Pancreas (tissue), 10 donors: ENCODE results near the gene SURF1. TPM values are rescaled to one million over a fixed set of nuclear protein-coding genes. Genes with fewer than 3 reads are reported as not detected.
A peak's percentile ranks its signal among the peaks of the same experiment; 100 is the strongest.

Experiments used
- ATAC-seq, 4 donors: fragments of 200-7000 bp; cut with Tn5 transposase; one replicate each; pipeline versions ENCODE4 v1.8.0 to v1.9.1; 2020; ENCODE audit warnings: mild to moderate bottlenecking in 4 of 4, moderate library complexity in 4 of 4
- DNase-seq, 6 donors: peaks; one replicate each; pipeline ENCODE4 v3.0.0-alpha.2; 2020
- FAIRE-seq: peaks from 2 replicates; lab custom pipeline; 2012; peaks lifted over from hg19 to GRCh38; lab: Jason Lieb, UNC
- H3K27ac ChIP-seq, 4 donors: fragments of 200-600 bp; sonication (generic); 1 replicate in 3 of 4; 2 replicates in 1 of 4; pipeline versions ENCODE4 v1.5.0 to v1.8.0; 2020
- H3K27me3 ChIP-seq, 4 donors: fragments of 200-600 bp; one replicate each; pipeline ENCODE4 v1.8.0; 2021
- H3K36me3 ChIP-seq, 3 donors: fragments of 200-600 bp; sonication (generic) in 1 of 3; one replicate each; pipeline versions ENCODE4 v1.5.0 to v1.8.0; 2020 to 2021
- H3K4me1 ChIP-seq, 3 donors: fragments of 200-600 bp; one replicate each; pipeline ENCODE4 v1.8.0; 2021
- H3K4me3 ChIP-seq, 4 donors: fragments of 200-600 bp; sonication (generic) in 2 of 4; one replicate each; pipeline versions ENCODE4 v1.5.0 to v1.8.0; 2020 to 2021
- H3K9me3 ChIP-seq, 4 donors: fragments of 200-600 bp; one replicate each; pipeline ENCODE4 v1.8.0; 2021
- WGBS, 2 donors: extraction: QIAGEN DNeasy Blood & Tissue Kit; methylation state at CpG; one replicate each; pipeline ENCODE4 v1.1.7; 2013; 5-methylcytosine and 5-hydroxymethylcytosine counted together
- intact Hi-C, 3 donors: fragments of 100-400 bp; cut with DNase I; formaldehyde crosslinking; loops; one replicate each; pipeline versions ENCODE4 v1.11.1 to v1.14.2; 2022
- polyA plus RNA-seq, 2 donors: library from polyadenylated mRNA; stranded (reverse); fragments of 200-250 nt; gene quantifications; one replicate each; pipeline ENCODE4 v1.2.3, GENCODE V29; 2013
- total RNA-seq, 6 donors: library from RNA; stranded (reverse); fragmentation: NEBNext Ultra II Directional in 4 of 6; extraction: Animal tissue kit (Norgen Biotek cat#: 25700) in 4 of 6; gene quantifications; one replicate each; pipeline versions ENCODE4 v1.2.1 to v1.2.4, GENCODE V29; 2021 to 2023
- TF ChIP-seq, protein P1 (sequence below), 4 donors: fragments of 200-600 bp; sonication (generic) in 3 of 4; IDR thresholded peaks; one replicate each; pipeline versions ENCODE4 v1.5.0 to v1.8.0; 2021; ENCODE audit warnings: antibody characterized with exemption in 4 of 4
- donor health status: healthy with polysubstance abuse.
- donor health status: DM: no; HTN: no; CAD: no; lungs with moderate emphysema.
- donor health status: DM: no; HTN: no; CAD: no.
- donor health status: control.
- donor health status: control.
- donor health status: Bipolar disorder and iron deficiency.
- donor health status: DM: yes; HTN: yes; CAD: no.
- donor health status: DM: no; HTN: no; CAD: no.
- donor health status: DM: no; HTN: no; CAD: no.
- donor health status: DM: yes; HTN: yes; CAD: no.

Gene SURF1
- total and polyA plus RNA-seq, 8 donors: 33.6 to 73.9 (median 39.8) TPM

DNA sequence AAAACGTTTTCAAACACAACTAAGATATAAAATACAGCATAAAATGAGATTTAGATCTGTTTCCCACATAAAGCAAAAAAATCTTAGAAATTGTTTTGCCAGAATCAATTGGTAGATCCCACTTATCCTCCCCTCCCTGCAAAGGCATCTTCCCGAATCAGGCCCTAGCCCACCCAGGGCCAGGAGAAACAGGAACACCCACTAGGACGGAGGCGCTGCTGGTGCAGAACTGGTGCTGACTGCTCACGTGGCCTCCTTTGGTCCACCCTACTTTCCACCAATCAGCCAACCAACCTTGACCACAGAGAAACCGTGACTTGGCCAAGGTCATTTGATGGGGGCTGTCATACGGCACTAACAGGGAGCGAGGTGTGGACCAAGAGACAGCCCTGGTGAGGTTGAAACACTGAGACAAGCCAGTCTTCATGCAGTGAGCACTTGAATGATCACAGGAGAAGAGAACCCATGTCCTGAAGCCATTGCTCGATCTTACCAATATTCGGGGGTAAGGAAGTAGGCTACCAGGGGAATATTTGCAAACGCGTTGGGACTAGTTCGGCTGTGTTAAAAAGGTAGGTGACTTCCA, 5.3 kb upstream of the SURF1 start:
- peak in 1 of 6 donors; percentile 20 for DNase-seq
- H3K27me3 ChIP-seq: no peaks in the 10 kb centered on the region
- no peak overlapping the region for H3K27ac ChIP-seq
- H3K36me3 ChIP-seq: peaks cover 3 to 47% (median 35%) of the 10 kb centered on the region in 3 donors
- H3K4me3 ChIP-seq: no peak overlapping the region
- no peak for ATAC-seq
- FAIRE-seq: no peak
- TF ChIP-seq, protein P1, sequence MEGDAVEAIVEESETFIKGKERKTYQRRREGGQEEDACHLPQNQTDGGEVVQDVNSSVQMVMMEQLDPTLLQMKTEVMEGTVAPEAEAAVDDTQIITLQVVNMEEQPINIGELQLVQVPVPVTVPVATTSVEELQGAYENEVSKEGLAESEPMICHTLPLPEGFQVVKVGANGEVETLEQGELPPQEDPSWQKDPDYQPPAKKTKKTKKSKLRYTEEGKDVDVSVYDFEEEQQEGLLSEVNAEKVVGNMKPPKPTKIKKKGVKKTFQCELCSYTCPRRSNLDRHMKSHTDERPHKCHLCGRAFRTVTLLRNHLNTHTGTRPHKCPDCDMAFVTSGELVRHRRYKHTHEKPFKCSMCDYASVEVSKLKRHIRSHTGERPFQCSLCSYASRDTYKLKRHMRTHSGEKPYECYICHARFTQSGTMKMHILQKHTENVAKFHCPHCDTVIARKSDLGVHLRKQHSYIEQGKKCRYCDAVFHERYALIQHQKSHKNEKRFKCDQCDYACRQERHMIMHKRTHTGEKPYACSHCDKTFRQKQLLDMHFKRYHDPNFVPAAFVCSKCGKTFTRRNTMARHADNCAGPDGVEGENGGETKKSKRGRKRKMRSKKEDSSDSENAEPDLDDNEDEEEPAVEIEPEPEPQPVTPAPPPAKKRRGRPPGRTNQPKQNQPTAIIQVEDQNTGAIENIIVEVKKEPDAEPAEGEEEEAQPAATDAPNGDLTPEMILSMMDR (IDR thresholded peaks at IDR 0.05): no peak
- intact Hi-C loops: no loop called here
- 58 to 62% methylated on average over 13 of the region's 13 CpGs for WGBS, 2 donors
- peaks cover 0 to 13% (median 9%) of the 10 kb centered on the region in 3 donors for H3K4me1 ChIP-seq
- no peaks in the 10 kb centered on the region for H3K9me3 ChIP-seq

DNA sequence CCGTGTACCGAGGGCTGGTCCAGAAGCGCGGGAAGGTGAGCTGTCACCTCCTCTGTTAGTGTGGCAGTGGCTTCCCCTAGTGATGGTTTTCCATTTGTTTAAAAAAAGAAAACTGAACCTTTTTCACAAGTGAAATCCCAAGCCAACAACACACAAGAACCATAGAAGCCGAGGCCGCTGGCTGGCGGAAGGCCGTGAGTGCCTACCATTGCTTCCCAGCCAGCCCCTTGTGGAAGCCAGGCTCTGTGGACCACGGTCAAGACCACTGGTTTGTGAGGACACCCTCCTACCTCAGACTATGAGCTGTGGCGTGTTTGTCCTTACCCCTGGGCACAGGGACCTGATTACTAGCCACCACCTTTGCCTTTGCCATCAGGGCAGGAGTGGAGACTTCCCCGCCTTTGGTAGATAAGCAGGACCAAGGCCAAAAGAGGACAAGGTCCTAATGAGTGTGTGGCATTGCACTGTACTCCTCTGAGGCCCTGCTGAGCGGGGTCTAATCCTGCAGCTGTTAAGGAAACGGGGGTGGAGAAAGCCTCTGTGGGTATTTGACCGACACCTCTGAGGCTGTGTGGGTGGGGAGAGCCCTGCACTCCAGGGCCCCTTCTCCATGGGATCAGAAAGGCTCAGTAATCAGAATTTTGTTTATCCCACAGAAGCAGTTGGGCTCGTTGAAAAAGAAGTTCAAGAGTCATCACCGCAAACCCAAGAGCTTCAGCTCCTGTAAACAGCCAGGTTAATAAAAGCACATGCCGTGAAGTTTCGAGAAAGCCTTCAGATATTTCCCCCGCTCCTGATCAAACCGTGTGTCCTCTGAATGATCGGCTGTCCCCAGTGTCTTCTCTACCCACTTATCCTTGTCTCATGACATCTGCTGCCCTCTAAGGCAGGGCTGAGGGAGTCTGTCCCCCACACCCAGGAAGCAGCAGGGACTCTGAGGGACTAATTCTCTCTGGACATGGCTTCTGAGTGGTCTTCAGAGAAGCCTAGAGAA, 4.4 kb upstream of the SURF1 start:
- no peak overlapping the region for H3K4me3 ChIP-seq
- no peaks in the 10 kb centered on the region for H3K9me3 ChIP-seq
- peaks cover under 1 to 13% (median 10%) of the 10 kb centered on the region in 3 donors for H3K4me1 ChIP-seq
- H3K27ac ChIP-seq: no peak overlapping the region
- intact Hi-C loops: no loop called here
- H3K27me3 ChIP-seq: no peaks in the 10 kb centered on the region
- peaks cover 3 to 38% (median 26%) of the 10 kb centered on the region in 3 donors for H3K36me3 ChIP-seq
- TF ChIP-seq, protein P1 (IDR thresholded peaks at IDR 0.05): no peak
- peak in 1 of 6 donors; percentile 45 for DNase-seq
- ATAC-seq: no peak
- 74% methylated on average over 21 of the region's 21 CpGs for WGBS, 2 donors
- no peak for FAIRE-seq

DNA sequence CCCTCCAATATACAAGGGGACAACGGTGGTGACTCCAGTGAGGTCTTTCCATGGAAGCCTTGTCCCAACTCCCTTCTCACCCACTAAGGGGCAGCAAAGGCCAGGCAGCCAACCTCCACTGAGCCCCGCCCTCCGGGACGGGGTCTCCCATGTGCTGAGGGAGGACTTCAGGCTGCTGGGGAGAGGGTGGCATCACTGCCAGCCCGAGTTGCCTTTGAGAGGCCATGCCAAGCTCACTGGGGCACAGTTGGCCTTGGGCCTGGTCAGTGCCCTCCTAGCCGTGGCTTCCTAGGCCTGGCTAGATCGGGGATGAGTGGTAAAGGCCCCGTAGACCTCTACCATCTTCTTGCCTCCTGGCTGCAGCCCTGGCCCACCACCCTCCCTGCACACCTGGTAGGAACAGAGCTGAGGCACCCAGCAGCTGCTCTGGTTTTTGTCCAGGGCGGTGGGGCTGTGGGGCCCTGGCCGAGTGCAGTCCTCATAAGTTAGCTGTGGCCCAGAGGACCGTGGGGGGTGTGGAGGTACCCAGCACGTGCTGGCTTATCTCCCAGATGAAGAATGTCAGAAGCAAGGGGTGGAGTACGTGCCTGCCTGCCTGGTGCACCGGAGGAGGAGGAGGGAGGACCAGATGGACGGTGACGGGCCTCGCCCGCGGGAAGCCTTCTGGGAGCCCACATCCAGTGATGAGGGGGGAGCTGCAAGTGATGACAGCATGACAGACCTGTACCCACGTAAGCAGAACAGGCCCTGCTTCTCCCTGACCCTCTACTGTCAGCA, 3.3 kb upstream of the SURF1 start:
- intact Hi-C loops: loop anchor here in 1 of 3 donors (10.0 kb wide), 1 partner anchor 315 kb away; no protein-coding TSS in a partner anchor
- no peak overlapping the region for H3K27ac ChIP-seq
- no peaks in the 10 kb centered on the region for H3K9me3 ChIP-seq
- peaks cover 7 to 17% (median 17%) of the 10 kb centered on the region in 3 donors for H3K4me1 ChIP-seq
- WGBS, 2 donors: 42 to 49% methylated on average over 20 of the region's 20 CpGs
- H3K4me3 ChIP-seq: no peak overlapping the region
- peak in 2 of 6 donors; percentile 42 to 62 for DNase-seq
- no peaks in the 10 kb centered on the region for H3K27me3 ChIP-seq
- FAIRE-seq: no peak
- TF ChIP-seq, protein P1 (IDR thresholded peaks at IDR 0.05): peak in 1 of 4 donors; percentile 10
- peak in 2 of 4 donors; percentile 14 to 22 for ATAC-seq
- peaks cover 3 to 29% (median 17%) of the 10 kb centered on the region in 3 donors for H3K36me3 ChIP-seq

DNA sequence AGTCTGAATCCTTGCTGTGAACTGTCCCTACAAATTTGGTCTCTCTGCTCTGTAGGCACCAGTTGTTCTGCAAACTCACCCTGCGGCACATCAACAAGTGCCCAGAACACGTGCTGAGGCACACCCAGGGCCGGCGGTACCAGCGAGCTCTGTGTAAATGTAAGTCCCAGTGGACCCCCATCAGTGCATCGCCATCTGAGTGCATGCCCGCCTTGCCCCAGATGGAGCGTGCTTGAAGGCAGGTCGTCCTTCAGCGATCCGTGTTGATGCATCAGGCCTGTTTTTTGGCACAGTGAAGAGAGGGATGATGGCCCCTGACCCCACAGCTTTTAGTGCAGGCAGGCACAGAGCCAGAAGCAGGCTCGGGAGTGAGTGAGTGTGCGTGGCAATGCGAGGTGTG, 1.4 kb upstream of the SURF1 start:
- H3K27ac ChIP-seq: no peak overlapping the region
- ATAC-seq (no peak), FAIRE-seq (no peak), DNase-seq (no peak)
- peaks cover 2 to 17% (median 3%) of the 10 kb centered on the region in 3 donors for H3K36me3 ChIP-seq
- H3K9me3 ChIP-seq: no peaks in the 10 kb centered on the region
- H3K4me3 ChIP-seq: peak overlapping the region in 2 of 4 donors; percentile 85 to 95
- H3K4me1 ChIP-seq: peaks cover 7 to 17% (median 17%) of the 10 kb centered on the region in 3 donors
- TF ChIP-seq, protein P1 (IDR thresholded peaks at IDR 0.05): no peak
- WGBS, 2 donors: 74 to 82% methylated on average over 14 of the region's 14 CpGs
- H3K27me3 ChIP-seq: no peaks in the 10 kb centered on the region
- intact Hi-C loops: loop anchor here in 1 of 3 donors (10.0 kb wide), 1 partner anchor 313 kb away; no protein-coding TSS in a partner anchor
